Upper lobe of left lung (tissue), 4 donors: ENCODE data around the gene ST3GAL2.

Experiments
- EP300 ChIP-seq, 4 donors: sonication (generic); formaldehyde crosslinking; IDR thresholded peaks; one replicate each; pipeline ENCODE4 v1.5.1; 2017; ENCODE audit warnings: antibody characterized with exemption in 4 of 4, control low read depth in 2 of 4
- POLR2A ChIP-seq, 4 donors: fragments of 450-650 bp; IDR thresholded peaks; one replicate each; pipeline ENCODE4 v1.5.1; 2016 to 2017; ENCODE audit warnings: antibody characterized with exemption in 4 of 4, mild to moderate bottlenecking in 2 of 4
- TF ChIP-seq, protein P1 (sequence below), 6 experiments: fragments of 450-650 bp in 4 of 6; fragments of 200-600 bp in 2 of 6; sonication (generic) in 2 of 6; IDR thresholded peaks; one replicate each; pipeline ENCODE4 v1.5.1; 2016 to 2019; ENCODE audit warnings: antibody characterized with exemption in 6 of 6

DNA sequence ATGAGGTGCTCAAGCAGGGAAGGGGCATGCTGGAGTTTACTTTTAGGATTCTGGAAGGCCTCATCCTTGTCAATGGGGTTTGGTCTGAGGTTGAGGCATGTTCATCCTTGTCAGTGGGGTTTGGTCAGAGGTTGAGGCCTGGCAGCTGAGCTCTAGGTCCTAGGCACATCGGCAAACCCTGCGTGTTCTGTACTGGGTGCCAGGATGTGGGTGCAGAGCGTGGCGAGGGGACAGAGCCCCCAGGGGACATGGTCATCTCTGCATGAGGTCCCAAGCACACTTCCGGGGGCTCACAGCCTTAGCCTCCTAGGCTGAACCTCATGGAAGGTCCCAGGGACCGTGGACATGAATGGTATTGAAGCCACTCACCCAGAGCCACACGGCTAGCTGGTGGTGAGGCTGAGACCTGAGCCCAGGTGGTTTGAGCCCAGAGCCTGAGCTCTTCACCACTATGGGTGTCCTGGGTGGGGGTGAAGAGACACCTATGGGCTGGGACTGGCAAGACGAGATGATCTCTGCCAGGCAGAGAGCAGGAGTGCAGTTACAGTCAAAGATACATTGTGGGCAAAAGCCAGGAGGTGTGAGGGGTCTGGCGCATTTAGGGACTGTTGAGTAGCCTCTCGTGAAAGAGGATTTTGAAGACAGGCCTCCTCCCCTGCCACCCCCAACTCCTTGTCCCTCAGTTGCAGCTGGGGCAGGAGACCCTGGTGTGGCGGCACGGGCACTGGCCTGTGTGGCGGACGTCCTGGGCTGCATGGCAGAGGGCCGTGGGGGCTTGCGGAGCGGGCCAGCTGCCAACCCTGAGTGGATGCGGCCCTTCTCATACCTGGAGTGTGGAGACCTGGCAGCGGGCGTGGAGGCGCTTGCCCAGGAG lies 34.8 kb upstream of the ST3GAL2 start:
- TF ChIP-seq, protein P1, sequence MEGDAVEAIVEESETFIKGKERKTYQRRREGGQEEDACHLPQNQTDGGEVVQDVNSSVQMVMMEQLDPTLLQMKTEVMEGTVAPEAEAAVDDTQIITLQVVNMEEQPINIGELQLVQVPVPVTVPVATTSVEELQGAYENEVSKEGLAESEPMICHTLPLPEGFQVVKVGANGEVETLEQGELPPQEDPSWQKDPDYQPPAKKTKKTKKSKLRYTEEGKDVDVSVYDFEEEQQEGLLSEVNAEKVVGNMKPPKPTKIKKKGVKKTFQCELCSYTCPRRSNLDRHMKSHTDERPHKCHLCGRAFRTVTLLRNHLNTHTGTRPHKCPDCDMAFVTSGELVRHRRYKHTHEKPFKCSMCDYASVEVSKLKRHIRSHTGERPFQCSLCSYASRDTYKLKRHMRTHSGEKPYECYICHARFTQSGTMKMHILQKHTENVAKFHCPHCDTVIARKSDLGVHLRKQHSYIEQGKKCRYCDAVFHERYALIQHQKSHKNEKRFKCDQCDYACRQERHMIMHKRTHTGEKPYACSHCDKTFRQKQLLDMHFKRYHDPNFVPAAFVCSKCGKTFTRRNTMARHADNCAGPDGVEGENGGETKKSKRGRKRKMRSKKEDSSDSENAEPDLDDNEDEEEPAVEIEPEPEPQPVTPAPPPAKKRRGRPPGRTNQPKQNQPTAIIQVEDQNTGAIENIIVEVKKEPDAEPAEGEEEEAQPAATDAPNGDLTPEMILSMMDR (IDR thresholded peaks at IDR 0.05) = no peak
- TF ChIP-seq EP300 (IDR thresholded peaks at IDR 0.05) (no peak), POLR2A (IDR thresholded peaks at IDR 0.05) (no peak)
